Endothelial cell of umbilical vein (primary cell): ENCODE data around the gene SLC25A13. TPM values are rescaled to one million over a fixed set of nuclear protein-coding genes. Genes with fewer than 3 reads are reported as not detected.
A peak's percentile ranks its signal among the peaks of the same experiment; 100 is the strongest.

Source experiments
- BruUV-seq: library from RNA; stranded (reverse); fragments of 400-500 nt; replicated peaks from 2 replicates; lab custom pipeline; 2021; lab: Mats Ljungman, UMichigan
- CTCF ChIA-PET: fragments of 300-600, 350-600 bp; sonication (Branson Sonifier 250); formaldehyde crosslinking; loops from one replicate; lab custom pipeline; 2021; ENCODE audit warnings: antibody characterized with exemption, inconsistent platforms; lab: Charles Lee
- POLR2A ChIA-PET: fragments of 300-600, 350-600 bp; sonication (Branson Sonifier 250); formaldehyde crosslinking; loops from one replicate; lab custom pipeline; 2021; ENCODE audit warnings: antibody characterized with exemption, inconsistent platforms; lab: Charles Lee
- DNase-seq: peaks from one replicate; pipeline ENCODE4 v3.0.0-alpha.2; 2011; ENCODE audit warnings: low read depth, low spot score
- FAIRE-seq: peaks from 2 replicates; lab custom pipeline; 2011; peaks lifted over from hg19 to GRCh38; lab: Jason Lieb, UNC
- H2AFZ ChIP-seq: 2 replicates; pipeline ENCODE4 v1.6.0; 2012; ENCODE audit warnings: low read depth, low read length, control low read depth, inconsistent platforms
- H3K27ac ChIP-seq: 2 replicates; pipeline ENCODE4 v1.5.1; 2011; ENCODE audit warnings: low read depth, mild to moderate bottlenecking, control low read depth, low read length, moderate library complexity; ENCODE audit not compliant: insufficient read depth
- H3K27me3 ChIP-seq, 2 experiments: 2 replicates each; pipeline versions ENCODE4 v1.6.0 to v1.6.1; 2011; ENCODE audit warnings: low read length in 2 of 2, mixed read lengths in 1 of 2; ENCODE audit not compliant: control insufficient read depth in 2 of 2, insufficient read depth in 2 of 2
- H3K36me3 ChIP-seq, 2 experiments: 2 replicates in 1 of 2; 3 replicates in 1 of 2; pipeline ENCODE4 v1.5.1; 2011; ENCODE audit warnings: low read length in 2 of 2, mild to moderate bottlenecking in 1 of 2, moderate library complexity in 1 of 2; ENCODE audit not compliant: control insufficient read depth in 2 of 2, insufficient read depth in 2 of 2; ENCODE audit errors: extremely low read depth in 1 of 2
- H3K4me1 ChIP-seq: 3 replicates; pipeline ENCODE4 v1.5.1; 2011; ENCODE audit warnings: mild to moderate bottlenecking, low read length; ENCODE audit not compliant: control insufficient read depth, insufficient read depth; ENCODE audit errors: extremely low read depth
- H3K4me2 ChIP-seq: 2 replicates; pipeline ENCODE4 v1.6.1; 2011; ENCODE audit warnings: low read length, control low read depth, mixed read lengths; ENCODE audit not compliant: insufficient read depth
- H3K4me3 ChIP-seq, 3 experiments: fragments of 200-600 bp in 1 of 3; sonication (generic), shearing (Covaris generic) in 1 of 3; replicated peaks in 1 of 3; 2 replicates each; pipeline ENCODE4 v1.5.1; 2011 to 2016; ENCODE audit warnings: control low read depth in 3 of 3, low read length in 3 of 3, mild to moderate bottlenecking in 2 of 3, inconsistent platforms in 1 of 3, low read depth in 1 of 3, moderate library complexity in 1 of 3; ENCODE audit not compliant: insufficient read depth in 1 of 3
- H3K79me2 ChIP-seq: 2 replicates; pipeline ENCODE4 v1.6.0; 2012; ENCODE audit warnings: low read length, inconsistent platforms; ENCODE audit not compliant: control insufficient read depth, insufficient read depth
- H3K9ac ChIP-seq: replicated peaks from 2 replicates; pipeline ENCODE3; 2011; ENCODE audit warnings: low read length, control low read depth; ENCODE audit not compliant: insufficient read depth; ENCODE audit errors: extremely low read depth
- H3K9me1 ChIP-seq: replicated peaks from 3 replicates; pipeline ENCODE4 v1.6.0; 2011; ENCODE audit warnings: mild to moderate bottlenecking, low read length; ENCODE audit not compliant: control insufficient read depth, insufficient read depth; ENCODE audit errors: extremely low read depth
- H3K9me3 ChIP-seq: replicated peaks from 2 replicates; pipeline ENCODE4 v1.5.1; 2012; ENCODE audit warnings: low read length, inconsistent platforms; ENCODE audit not compliant: control insufficient read depth, insufficient read depth
- H4K20me1 ChIP-seq: replicated peaks from 2 replicates; pipeline ENCODE3; 2011; ENCODE audit warnings: mild to moderate bottlenecking, low read length; ENCODE audit not compliant: control insufficient read depth, insufficient read depth; ENCODE audit errors: extremely low read depth
- CTCF ChIP-seq, 2 donors: IDR thresholded peaks; 1 replicate in 1 of 2; 2 replicates in 1 of 2; pipeline ENCODE4 v1.5.1; 2011; ENCODE audit warnings: low read length in 2 of 2, mild to moderate bottlenecking in 2 of 2, moderate library complexity in 2 of 2, control low read depth in 1 of 2, inconsistent platforms in 1 of 2, low read depth in 1 of 2; ENCODE audit not compliant: insufficient read depth in 1 of 2; ENCODE audit errors: extremely low read depth in 1 of 2
- EZH2 ChIP-seq: IDR thresholded peaks from 2 replicates; pipeline ENCODE4 v1.6.1; 2012; ENCODE audit warnings: borderline replicate concordance, low read depth, mild to moderate bottlenecking, moderate library complexity, low read length, inconsistent platforms; ENCODE audit not compliant: severe bottlenecking
- FOS ChIP-seq: IDR thresholded peaks from 2 replicates; pipeline ENCODE4 v1.6.1; 2011; ENCODE audit warnings: mild to moderate bottlenecking, low read length, moderate library complexity, borderline replicate concordance; ENCODE audit not compliant: insufficient read depth
- GATA2 ChIP-seq: IDR thresholded peaks from 2 replicates; pipeline ENCODE4 v1.7.0; 2011; ENCODE audit warnings: low read depth, mild to moderate bottlenecking, moderate library complexity, mixed read lengths, low read length; ENCODE audit not compliant: insufficient read length, insufficient read depth
- JUN ChIP-seq: IDR thresholded peaks from 2 replicates; pipeline ENCODE4 v1.6.1; 2011; ENCODE audit warnings: borderline replicate concordance, low read depth; ENCODE audit not compliant: insufficient read length, insufficient read depth
- MYC ChIP-seq: IDR thresholded peaks from one replicate; pipeline ENCODE4 v1.6.1; 2011; ENCODE audit warnings: mild to moderate bottlenecking, low read depth, low read length
- POLR2AphosphoS5 ChIP-seq: IDR thresholded peaks from 2 replicates; pipeline ENCODE4 v1.6.1; 2012; ENCODE audit warnings: low read depth, mild to moderate bottlenecking, control low read depth, low read length, moderate library complexity; ENCODE audit not compliant: insufficient read depth
- dilution Hi-C: fragments of 300-500 bp; cut with MboI; formaldehyde crosslinking; loops from one replicate; pipeline ENCODE4 v1.15.0; 2019; ENCODE audit warnings: low sequenced_read_pairs; ENCODE audit not compliant: extremely low pct_ligation_motif_present
- intact Hi-C: fragments of 100-400 bp; cut with micrococcal nuclease; formaldehyde crosslinking; loops from one replicate; pipeline ENCODE4 v1.10.0; 2022
- polyA plus RNA-seq, 4 experiments: library from polyadenylated mRNA; depleted of rRNA in 3 of 4; stranded (reverse) in 3 of 4; unstranded in 1 of 4; fragments of >200 nt; gene quantifications; 2 replicates each; pipeline versions ENCODE4 v1.2.1 to v1.2.3, GENCODE V29; 2011 to 2012; ENCODE audit warnings: missing spikeins in 1 of 4
- total RNA-seq: library from RNA; stranded (reverse); gene quantifications from 2 replicates; pipeline ENCODE4 v1.2.3, GENCODE V29; 2021
- TF ChIP-seq, protein P1 (sequence below): IDR thresholded peaks from 2 replicates; pipeline ENCODE4 v1.6.1; 2011; ENCODE audit not compliant: insufficient read depth, insufficient read length

Gene SLC25A13
- total and polyA plus RNA-seq, 2 donors (not counting 3 experiments of a cell fraction or from before 2014, with no cell fraction given): 13.2 to 34.4 TPM

- CTCF ChIA-PET: interaction anchor here (0.9 to 1.7 kb wide), 5 partner anchors 8 to 791 kb away, joined by 3 to 7 read pairs (median 3); no protein-coding TSS in a partner anchor
- Histone ChIP-seq H4K20me1 (no peaks in the 10 kb centered on the region), H3K9ac (no peak overlapping the region), H2AFZ (no peak overlapping the region), H3K79me2 (no peaks in the 10 kb centered on the region), H3K4me3 (no peak overlapping the region), H3K4me1 (peaks cover 18% of the 10 kb centered on the region), H3K27ac (peak overlapping the region; percentile 2), H3K36me3 (no peaks in the 10 kb centered on the region), H3K9me3 (no peaks in the 10 kb centered on the region), H3K27me3 (no peaks in the 10 kb centered on the region), H3K9me1 (no peaks in the 10 kb centered on the region), H3K4me2 (peak overlapping the region; percentile 14)
- TF ChIP-seq MYC: no peak
- TF ChIP-seq, protein P1, sequence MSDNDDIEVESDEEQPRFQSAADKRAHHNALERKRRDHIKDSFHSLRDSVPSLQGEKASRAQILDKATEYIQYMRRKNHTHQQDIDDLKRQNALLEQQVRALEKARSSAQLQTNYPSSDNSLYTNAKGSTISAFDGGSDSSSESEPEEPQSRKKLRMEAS: no peak
- no peak for TF ChIP-seq GATA2
- TF ChIP-seq JUN: peak; percentile 67
- TF ChIP-seq CTCF (IDR thresholded peaks at IDR 0.05; ENCODE audit: extremely low read depth in 1 of 2, insufficient read depth in 1 of 2, low read depth in 1 of 2, low read length in 2 of 2): no peak
- peak; percentile 88 for TF ChIP-seq FOS
- no peak for TF ChIP-seq EZH2
- peak; percentile 60 for TF ChIP-seq POLR2AphosphoS5
- peak; percentile 70 for FAIRE-seq
- intact Hi-C loops (loop anchor here (1.0 to 10.0 kb wide), 5 partner anchors 86 to 478 kb away; partner anchors contain the start of gene SLC25A13), dilution Hi-C loops (no loop called here)
- DNase-seq: peak; percentile 97
- BruUV-seq: no TSS peak
- POLR2A ChIA-PET: no interaction called here
These were observed 85.5 kb downstream of the SLC25A13 start for GRCh38 chr7:96236198-96237039.
